SK-N-SH (cell line): ENCODE data around the gene CENPT. TPM values are rescaled to one million over a fixed set of nuclear protein-coding genes. Genes with fewer than 3 reads are reported as not detected.

ENCODE experiments used
- CTCF ChIA-PET: fragments of 300-600, 350-600 bp; formaldehyde crosslinking; extraction: SDS; loops from one replicate; lab custom pipeline; 2021; lab: Yijun Ruan, JAX
- POLR2A ChIA-PET: fragments of 350-600 bp; sonication (Branson Sonifier 250); formaldehyde crosslinking; extraction: SDS; loops from one replicate; lab custom pipeline; 2020; ENCODE audit warnings: antibody characterized with exemption, inconsistent platforms; lab: Yijun Ruan, JAX
- DNase-seq: peaks from one replicate; pipeline ENCODE4 v3.0.0; 2012
- H2AFZ ChIP-seq: fragments of 200-600 bp; sonication (generic); 2 replicates; pipeline ENCODE4 v1.8.1; 2016; ENCODE audit warnings: antibody characterized with exemption, mild to moderate bottlenecking, low read depth
- H3F3A ChIP-seq: fragments of 200-600 bp; sonication (generic); replicated peaks from 2 replicates; pipeline ENCODE3; 2016; ENCODE audit warnings: antibody characterized with exemption, mild to moderate bottlenecking; ENCODE audit not compliant: insufficient read depth
- H3K27ac ChIP-seq, 2 experiments: fragments of 200-500 bp in 1 of 2; fragments of 200-600 bp in 1 of 2; sonication (Bioruptor generic) in 1 of 2; sonication (generic), shearing (Covaris generic) in 1 of 2; 2 replicates each; pipeline versions ENCODE4 v1.5.1 to v1.6.1; 2014 to 2016; ENCODE audit warnings: low read depth in 2 of 2, inconsistent platforms in 1 of 2, low read length in 1 of 2, mild to moderate bottlenecking in 1 of 2, mixed read lengths in 1 of 2
- H3K27me3 ChIP-seq: fragments of 200-600 bp; sonication (generic), shearing (Covaris generic); 2 replicates; pipeline ENCODE4 v1.6.1; 2016; ENCODE audit warnings: mixed run types; ENCODE audit not compliant: insufficient read depth
- H3K36me3 ChIP-seq, 2 experiments: fragments of 200-500 bp in 1 of 2; fragments of 200-600 bp in 1 of 2; sonication (Bioruptor generic) in 1 of 2; sonication (generic) in 1 of 2; replicated peaks in 1 of 2; 2 replicates each; pipeline versions ENCODE3 to v1.5.1; 2014 to 2016; ENCODE audit warnings: low read length in 1 of 2, mild to moderate bottlenecking in 1 of 2; ENCODE audit not compliant: insufficient read depth in 2 of 2, control insufficient read depth in 1 of 2
- H3K4me1 ChIP-seq, 2 experiments: fragments of 200-500 bp in 1 of 2; fragments of 200-600 bp in 1 of 2; sonication (Bioruptor generic) in 1 of 2; sonication (generic), shearing (Covaris generic) in 1 of 2; 2 replicates each; pipeline versions ENCODE4 v1.5.1 to v1.6.1; 2014 to 2016; ENCODE audit warnings: low read depth in 1 of 2, low read length in 1 of 2, mixed run types in 1 of 2; ENCODE audit not compliant: insufficient read depth in 2 of 2, control insufficient read depth in 1 of 2
- H3K4me2 ChIP-seq: fragments of 200-600 bp; sonication (generic), shearing (Covaris generic); 2 replicates; pipeline ENCODE4 v1.6.1; 2017; ENCODE audit warnings: mixed run types
- H3K4me3 ChIP-seq, 2 experiments: fragments of 200-500 bp in 1 of 2; fragments of 200-600 bp in 1 of 2; sonication (Bioruptor generic) in 1 of 2; sonication (generic), shearing (Covaris generic) in 1 of 2; 2 replicates each; pipeline versions ENCODE4 v1.5.1 to v1.8.1; 2014 to 2016; ENCODE audit warnings: low read depth in 2 of 2, inconsistent platforms in 1 of 2, low read length in 1 of 2, mild to moderate bottlenecking in 1 of 2, mixed read lengths in 1 of 2, moderate library complexity in 1 of 2
- H3K79me2 ChIP-seq: fragments of 200-600 bp; sonication (generic); 2 replicates; pipeline ENCODE4 v1.8.1; 2017; ENCODE audit warnings: mild to moderate bottlenecking; ENCODE audit not compliant: insufficient read depth
- H3K9ac ChIP-seq: fragments of 200-600 bp; sonication (generic); 2 replicates; pipeline ENCODE4 v1.6.1; 2017; ENCODE audit warnings: mixed run types
- H3K9me2 ChIP-seq: fragments of 200-600 bp; sonication (generic); 2 replicates; pipeline ENCODE4 v1.6.1; 2017; ENCODE audit warnings: mixed run types
- H3K9me3 ChIP-seq: fragments of 200-600 bp; sonication (generic); 2 replicates; pipeline ENCODE4 v1.6.1; 2017; ENCODE audit warnings: mixed run types, mild to moderate bottlenecking, moderate library complexity
- H4K20me1 ChIP-seq: fragments of 200-600 bp; sonication (generic); 2 replicates; pipeline ENCODE4 v1.6.1; 2017; ENCODE audit warnings: mild to moderate bottlenecking, mixed run types; ENCODE audit not compliant: insufficient read depth
- CHD2 ChIP-seq: fragments of 150-350 bp; IDR thresholded peaks from 2 replicates; pipeline ENCODE4 v1.6.1; 2018; ENCODE audit warnings: low read length; ENCODE audit not compliant: partially characterized antibody
- EP300 ChIP-seq, 2 experiments: IDR thresholded peaks; 2 replicates each; pipeline versions ENCODE4 v1.4.0 to v1.6.1; 2012; ENCODE audit warnings: borderline replicate concordance in 1 of 2, low read depth in 1 of 2, low read length in 1 of 2
- GATA2 ChIP-seq: sonication (generic); formaldehyde crosslinking; IDR thresholded peaks from 2 replicates; pipeline ENCODE4 v1.5.0; 2020; ENCODE audit warnings: mild to moderate bottlenecking, missing genetic modification reagents
- JUND ChIP-seq: IDR thresholded peaks from 2 replicates; pipeline ENCODE4 v1.4.0; 2012
- MEF2A ChIP-seq: IDR thresholded peaks from 2 replicates; pipeline ENCODE4 v1.4.0; 2012; ENCODE audit warnings: low read depth, borderline replicate concordance
- MXI1 ChIP-seq: IDR thresholded peaks from 2 replicates; pipeline ENCODE4 v1.6.1; 2012; ENCODE audit warnings: mild to moderate bottlenecking, low read depth, low read length, improper control_type of control experiment
- NFIC ChIP-seq: IDR thresholded peaks from 2 replicates; pipeline ENCODE4 v1.4.0; 2012; ENCODE audit warnings: borderline replicate concordance
- RAD21 ChIP-seq: IDR thresholded peaks from 2 replicates; pipeline ENCODE4 v1.6.1; 2012; ENCODE audit warnings: mild to moderate bottlenecking, low read length
- SIN3A ChIP-seq: IDR thresholded peaks from 2 replicates; pipeline ENCODE4 v1.6.1; 2012; ENCODE audit warnings: low read depth, mild to moderate bottlenecking, low read length, moderate library complexity, borderline replicate concordance
- USF2 ChIP-seq: fragments of 150-350 bp; IDR thresholded peaks from 2 replicates; pipeline ENCODE4 v1.6.1; 2017; ENCODE audit warnings: antibody characterized with exemption, low read length, low read depth, borderline replicate concordance
- WGBS: methylation state at CpG from one replicate; pipeline ENCODE4 v1.1.6; 2017; ENCODE audit warnings: low lambda C conversion rate; 5-methylcytosine and 5-hydroxymethylcytosine counted together
- polyA plus RNA-seq, 3 experiments: library from polyadenylated mRNA; depleted of rRNA; stranded (reverse); fragments of >200 nt; gene quantifications; 2 replicates each; pipeline ENCODE4 v1.2.3, GENCODE V29; 2012
- TF ChIP-seq, protein P1 (sequence below): fragments of 200-600 bp; sonication (generic); IDR thresholded peaks from 2 replicates; pipeline ENCODE4 v1.6.1; 2017; ENCODE audit warnings: antibody characterized with exemption, mild to moderate bottlenecking, moderate library complexity
- TF ChIP-seq, protein P2 (sequence below): IDR thresholded peaks from 2 replicates; pipeline ENCODE4 v1.4.0; 2012; ENCODE audit warnings: low read depth, borderline replicate concordance

CENPT gene
- polyA plus RNA-seq, 1 of the 3 experiments (the other 2 are of a cell fraction): 48.6 TPM

GRCh38 chr16:67885545-67885944, 38.1 kb upstream of the CENPT start:
- no peak for DNase-seq
- Histone ChIP-seq H3K9me2 (no peaks in the 10 kb centered on the region), H3K4me2 (no peak overlapping the region), H4K20me1 (peaks cover 12% of the 10 kb centered on the region), H3K79me2 (no peaks in the 10 kb centered on the region), H3K36me3 (peaks cover 4 to 44% of the 10 kb centered on the region in 2 experiments), H3K9me3 (no peaks in the 10 kb centered on the region), H3K27me3 (no peaks in the 10 kb centered on the region), H3K4me3 (no peak overlapping the region), H2AFZ (no peak overlapping the region), H3K9ac (no peak overlapping the region), H3K4me1 (peaks cover 7 to 13% of the 10 kb centered on the region in 2 experiments; a peak in 2 of 4 replicates), H3K27ac (no peak overlapping the region), H3F3A (peaks cover 14% of the 10 kb centered on the region)
- ChIA-PET CTCF (interaction anchor here (1.4 to 22.4 kb wide), 5 partner anchors 11 to 155 kb away, joined by 5 to 564 read pairs (median 48); partner anchors contain the start of genes CTRL, EDC4, LCAT and PSMB10), POLR2A (no interaction called here)
- WGBS: 93% methylated on average over 9 of the region's 12 CpGs
- TF ChIP-seq, protein P1, sequence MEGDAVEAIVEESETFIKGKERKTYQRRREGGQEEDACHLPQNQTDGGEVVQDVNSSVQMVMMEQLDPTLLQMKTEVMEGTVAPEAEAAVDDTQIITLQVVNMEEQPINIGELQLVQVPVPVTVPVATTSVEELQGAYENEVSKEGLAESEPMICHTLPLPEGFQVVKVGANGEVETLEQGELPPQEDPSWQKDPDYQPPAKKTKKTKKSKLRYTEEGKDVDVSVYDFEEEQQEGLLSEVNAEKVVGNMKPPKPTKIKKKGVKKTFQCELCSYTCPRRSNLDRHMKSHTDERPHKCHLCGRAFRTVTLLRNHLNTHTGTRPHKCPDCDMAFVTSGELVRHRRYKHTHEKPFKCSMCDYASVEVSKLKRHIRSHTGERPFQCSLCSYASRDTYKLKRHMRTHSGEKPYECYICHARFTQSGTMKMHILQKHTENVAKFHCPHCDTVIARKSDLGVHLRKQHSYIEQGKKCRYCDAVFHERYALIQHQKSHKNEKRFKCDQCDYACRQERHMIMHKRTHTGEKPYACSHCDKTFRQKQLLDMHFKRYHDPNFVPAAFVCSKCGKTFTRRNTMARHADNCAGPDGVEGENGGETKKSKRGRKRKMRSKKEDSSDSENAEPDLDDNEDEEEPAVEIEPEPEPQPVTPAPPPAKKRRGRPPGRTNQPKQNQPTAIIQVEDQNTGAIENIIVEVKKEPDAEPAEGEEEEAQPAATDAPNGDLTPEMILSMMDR: no peak
- TF ChIP-seq, protein P2, sequence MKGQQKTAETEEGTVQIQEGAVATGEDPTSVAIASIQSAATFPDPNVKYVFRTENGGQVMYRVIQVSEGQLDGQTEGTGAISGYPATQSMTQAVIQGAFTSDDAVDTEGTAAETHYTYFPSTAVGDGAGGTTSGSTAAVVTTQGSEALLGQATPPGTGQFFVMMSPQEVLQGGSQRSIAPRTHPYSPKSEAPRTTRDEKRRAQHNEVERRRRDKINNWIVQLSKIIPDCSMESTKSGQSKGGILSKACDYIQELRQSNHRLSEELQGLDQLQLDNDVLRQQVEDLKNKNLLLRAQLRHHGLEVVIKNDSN: no peak
- no peak for TF ChIP-seq USF2

DNA sequence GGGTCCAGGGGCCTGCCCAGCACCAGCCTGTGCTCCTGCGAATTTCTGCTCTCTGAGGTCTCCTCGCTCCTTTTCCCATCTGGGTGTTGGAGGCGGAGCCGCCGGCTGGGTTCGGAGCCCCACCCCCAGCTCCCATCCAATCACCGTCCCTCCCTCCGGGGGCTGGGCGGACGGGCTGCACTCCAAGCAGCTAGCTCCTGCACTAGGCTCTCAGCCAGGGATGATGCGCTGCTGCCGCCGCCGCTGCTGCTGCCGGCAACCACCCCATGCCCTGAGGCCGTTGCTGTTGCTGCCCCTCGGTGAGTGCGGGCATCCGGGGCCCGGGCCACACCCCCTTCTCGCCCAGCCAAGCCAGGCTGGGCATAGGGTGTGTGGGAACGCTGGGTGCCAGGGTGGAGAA, 37.2 kb upstream of the CENPT start, which contains the start of gene NRN1L:
TSS of gene NRN1L (plus strand) at position 202 of the 400 bp plus-strand sequence. CDS start at position 221, 19 bp downstream.
- Histone ChIP-seq H3F3A (peaks cover 14% of the 10 kb centered on the region), H2AFZ (no peak within 1 kb of the TSS), H3K9me2 (no peaks in the 10 kb centered on the region), H3K27me3 (no peaks in the 10 kb centered on the region), H3K27ac (peak within 1 kb of the TSS in 1 of 2 experiments; percentile 27; a peak in 1 of 4 replicates), H4K20me1 (peaks cover 12% of the 10 kb centered on the region), H3K9ac (no peak within 1 kb of the TSS), H3K4me2 (peak within 1 kb of the TSS; percentile 59; the same call in 1 of the 2 replicates), H3K9me3 (no peaks in the 10 kb centered on the region), H3K4me3 (no peak within 1 kb of the TSS), H3K4me1 (peaks cover 7 to 13% of the 10 kb centered on the region in 2 experiments; a peak in 2 of 4 replicates)
- POLR2A ChIA-PET: interaction anchor here (0.6 to 3.5 kb wide), 6 partner anchors 9 to 50 kb away, joined by 3 to 12 read pairs (median 6); partner anchors contain the start of gene EDC4
- CTCF ChIA-PET: interaction anchor here (1.0 to 22.4 kb wide), 20 partner anchors 9 to 364 kb away, joined by 3 to 564 read pairs (median 5); partner anchors contain the start of genes CTRL, DDX28, DUS2 and EDC4
- DNase-seq: peak; percentile 99
- 19% methylated on average over 17 of the region's 22 CpGs for WGBS
- TF ChIP-seq RAD21 (peak; percentile 14; the same call in 1 of the 2 replicates), GATA2 (CRISPR knock-in tag) (no peak), NFIC (peak; percentile 66), SIN3A (peak; percentile 37; the same call in 1 of the 2 replicates), MEF2A (no peak), CHD2 (no peak), EP300 (IDR thresholded peaks at IDR 0.05; ENCODE audit: borderline replicate concordance in 1 of 2, low read depth in 1 of 2, low read length in 1 of 2) (0 out of 4 replicates have a peak, but pooled peaks of 1 of the 2 experiments have one; percentile 4), MXI1 (peak; percentile 43), JUND (no peak)
- TF ChIP-seq, all 33 proteins: peak for 5
- Histone ChIP-seq H3K36me3 (peaks cover 4 to 52% of the 10 kb centered on the region in 2 experiments), H3K79me2 (no peaks in the 10 kb centered on the region)
